SIG-M5 treated with dmso at 0.1 percent for 504 hours (cell line): ENCODE results near the gene SSH2.

Experiments
- DNase-seq: peaks from one replicate; lab custom pipeline; 2025; ENCODE audit not compliant: unreplicated experiment; lab: John Stamatoyannopoulos, UW

SSH2 gene

DNA sequence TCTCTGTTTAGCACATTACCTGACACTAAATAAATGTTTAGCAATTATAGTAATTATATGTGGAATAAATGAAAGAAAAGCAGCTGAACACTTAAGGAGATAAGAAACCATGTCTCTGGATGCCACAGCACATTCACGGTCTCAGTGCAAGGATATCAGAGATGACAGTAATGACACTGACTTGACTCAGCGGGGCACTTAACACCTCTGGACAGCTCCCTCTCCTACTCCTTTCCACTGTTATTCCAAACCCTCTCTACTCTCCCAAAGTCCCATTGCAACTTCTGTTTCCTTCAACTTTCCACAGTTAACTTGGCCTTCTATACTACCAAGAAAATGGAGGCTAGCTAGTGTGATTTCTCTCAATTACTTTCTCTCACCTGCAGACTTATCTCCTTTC lies 214.3 kb downstream of the SSH2 start:
- DNase-seq = no peak

DNA sequence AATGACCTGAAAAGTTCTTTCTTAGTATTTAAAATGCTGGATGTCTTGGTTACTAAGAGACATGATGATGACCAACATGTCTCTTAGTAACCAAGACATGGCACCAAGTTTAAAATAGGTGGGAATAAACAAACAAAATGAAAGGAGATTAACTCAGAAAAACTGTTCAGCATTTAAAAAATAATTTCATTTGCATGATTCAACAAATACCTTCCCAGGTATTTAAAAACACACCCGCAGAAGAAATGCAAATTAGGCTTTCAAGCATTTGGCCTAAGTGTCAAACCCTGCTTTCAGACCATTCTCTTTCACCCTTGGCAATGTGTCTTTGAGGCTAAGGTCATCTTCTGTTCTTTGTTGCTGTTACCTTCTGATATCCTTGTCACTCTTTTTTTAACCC lies 215.9 kb downstream of the SSH2 start:
- DNase-seq = no peak

DNA sequence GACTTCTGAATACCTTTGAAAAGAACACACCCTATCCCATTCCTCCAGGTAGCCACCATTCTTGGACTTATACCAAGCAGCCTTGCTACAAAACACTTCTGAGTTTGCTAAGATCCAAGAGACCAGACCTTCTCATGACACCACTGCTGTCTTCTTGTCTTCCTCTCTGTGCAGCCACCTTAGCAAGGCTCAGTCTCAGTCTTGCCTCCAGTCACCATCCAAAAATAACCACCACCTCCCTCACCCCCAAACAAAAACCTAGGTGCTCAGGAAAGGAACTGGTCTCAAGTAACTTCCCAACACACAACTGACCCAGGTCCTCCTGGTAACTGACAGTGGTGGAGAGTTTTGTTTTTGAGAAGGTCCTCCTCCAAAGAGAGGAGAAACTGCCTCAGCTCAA lies 216.4 kb downstream of the SSH2 start:
- DNase-seq = no peak

DNA sequence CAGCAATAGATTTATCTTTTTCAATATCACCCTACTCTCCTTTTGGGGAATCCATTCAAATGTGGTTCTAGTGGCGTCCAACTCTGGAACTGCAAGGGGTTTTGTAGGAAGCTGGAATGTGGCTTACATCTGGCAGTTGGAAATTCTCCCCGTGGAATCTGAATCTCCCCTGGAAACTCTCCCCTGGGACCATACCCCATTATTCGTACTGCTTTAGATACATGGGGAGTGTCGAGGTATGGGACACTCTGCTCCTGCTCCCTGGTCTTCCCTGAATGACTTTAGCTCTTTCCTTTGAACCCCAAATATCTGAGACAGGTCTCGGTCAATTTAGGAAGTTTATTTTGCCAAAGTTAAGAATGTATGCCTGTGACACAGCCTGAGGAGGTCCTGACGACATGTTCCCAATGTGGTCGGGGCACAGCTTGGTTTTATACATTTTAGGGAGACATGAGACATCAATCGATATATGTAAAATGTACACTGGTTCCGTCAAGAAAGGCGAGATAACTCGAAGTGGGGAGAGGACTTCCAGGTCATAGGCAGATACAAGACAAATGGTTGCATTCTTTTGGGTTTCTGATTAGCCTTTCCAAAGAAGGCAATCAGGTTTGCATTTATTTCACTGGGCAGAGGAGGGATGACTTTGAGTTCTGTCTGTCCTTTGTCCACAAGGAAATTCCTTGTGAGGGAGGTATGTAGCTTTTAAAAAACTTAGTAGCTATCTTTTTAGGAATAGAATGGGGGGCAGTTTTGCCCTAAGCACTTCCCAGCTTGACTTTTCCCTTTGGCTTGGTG lies 218.2 kb downstream of the SSH2 start:
- no peak for DNase-seq

DNA sequence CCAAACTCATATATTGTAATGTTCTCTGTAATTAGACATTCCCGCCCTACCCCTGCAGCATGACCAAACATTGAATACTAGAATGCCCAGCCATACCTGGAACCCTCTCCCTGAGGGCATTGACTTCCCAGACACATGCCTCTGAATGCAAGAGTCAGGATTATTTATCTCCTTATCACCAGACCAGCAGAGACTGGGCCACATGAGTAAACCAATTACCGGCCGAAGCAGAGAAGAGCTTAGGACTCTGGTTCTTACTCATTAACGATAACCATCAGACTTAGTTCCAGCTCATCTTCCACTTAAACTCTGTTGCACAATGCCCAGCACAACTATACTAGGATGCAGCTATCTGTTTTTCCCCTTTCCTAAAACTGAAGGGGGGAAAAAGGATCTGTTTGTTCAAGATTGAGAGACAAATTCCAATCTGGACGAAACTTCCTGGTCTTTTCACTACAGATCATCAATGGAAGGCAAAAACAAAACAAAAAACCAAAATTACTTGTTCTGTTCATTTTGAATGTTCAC lies 219.1 kb downstream of the SSH2 start:
- DNase-seq = peak; percentile 40

DNA sequence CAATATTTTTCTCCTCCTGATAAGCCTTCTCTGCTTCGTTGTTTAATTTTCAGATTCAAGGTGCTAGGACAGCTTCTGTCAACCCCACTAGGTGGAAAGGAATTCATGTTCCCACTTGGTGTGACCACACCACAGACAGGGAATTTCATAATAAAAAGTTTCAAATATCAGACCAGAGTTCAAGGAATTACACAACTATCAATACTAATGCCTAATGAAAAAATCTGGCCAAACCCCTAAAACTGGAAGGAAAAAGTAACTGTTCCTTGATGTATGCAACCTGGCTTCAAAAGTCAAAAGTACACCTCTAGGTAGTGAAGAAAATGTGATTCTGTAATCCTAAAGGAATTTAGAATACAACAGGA lies 219.5 kb downstream of the SSH2 start:
- DNase-seq = no peak

DNA sequence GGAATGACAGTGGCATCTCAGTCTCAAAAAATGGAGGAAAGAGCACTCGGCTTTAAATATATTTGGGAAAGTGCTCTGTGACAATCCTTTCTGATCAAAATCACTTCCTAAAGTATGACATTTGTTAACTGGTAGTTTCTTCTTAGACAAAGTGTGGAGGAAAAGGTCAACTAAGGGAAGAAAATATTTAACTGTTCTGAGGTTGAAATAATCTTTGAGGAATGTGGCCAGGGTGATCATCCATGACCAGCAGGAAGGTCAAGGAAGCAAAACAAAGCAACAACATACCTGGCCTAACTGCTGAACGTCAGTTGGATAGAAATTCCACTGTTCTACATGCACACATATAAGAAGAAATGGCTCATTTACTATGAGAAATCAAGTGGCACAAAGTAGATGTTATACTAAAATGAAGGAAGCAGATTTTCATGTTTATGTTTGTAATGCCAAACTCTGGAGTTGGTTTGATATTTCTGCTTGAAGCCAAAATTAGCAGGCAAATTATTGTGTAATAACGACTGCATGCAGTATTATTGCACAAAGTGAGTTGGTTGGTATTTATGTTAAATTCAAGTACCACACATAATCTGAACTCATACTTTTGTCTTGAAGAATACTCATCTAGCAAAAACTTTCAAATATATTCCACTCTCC lies 220.0 kb downstream of the SSH2 start:
- DNase-seq = peak; percentile 74

DNA sequence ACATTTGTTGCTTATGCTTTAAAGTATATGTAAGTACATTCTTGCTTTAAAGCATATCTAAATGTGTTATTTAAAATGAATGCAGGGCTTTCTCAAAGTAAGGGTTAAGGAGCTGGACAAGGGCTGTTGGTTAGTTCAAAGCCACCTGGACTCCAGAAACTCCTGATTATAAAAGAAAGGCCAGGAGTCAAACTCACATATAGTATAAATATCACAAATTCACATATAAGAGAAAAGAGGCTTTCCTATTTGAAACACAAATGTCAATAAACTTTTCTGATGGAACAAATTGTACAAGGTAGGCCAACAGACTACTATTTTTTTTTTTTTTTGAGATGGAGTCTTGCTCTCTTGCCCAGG lies 222.8 kb downstream of the SSH2 start:
- no peak for DNase-seq

DNA sequence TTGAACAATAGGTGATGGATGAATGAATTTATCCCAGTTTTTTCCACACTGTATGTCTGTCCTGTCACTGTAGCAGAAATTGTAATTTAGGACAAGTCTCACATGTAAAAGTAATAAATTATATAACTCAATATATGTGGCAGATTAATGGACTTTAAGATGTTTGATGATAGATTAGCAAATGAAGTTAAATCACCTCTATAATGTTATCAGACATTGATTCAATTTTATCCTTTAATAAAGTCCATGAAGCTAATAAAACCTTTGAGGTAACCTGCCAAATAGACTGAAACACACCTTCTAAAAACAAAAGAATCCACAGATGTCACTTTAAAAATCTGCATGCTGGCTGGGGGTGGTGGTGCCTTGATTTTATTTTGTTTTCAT lies 224.0 kb downstream of the SSH2 start:
- DNase-seq = no peak

DNA sequence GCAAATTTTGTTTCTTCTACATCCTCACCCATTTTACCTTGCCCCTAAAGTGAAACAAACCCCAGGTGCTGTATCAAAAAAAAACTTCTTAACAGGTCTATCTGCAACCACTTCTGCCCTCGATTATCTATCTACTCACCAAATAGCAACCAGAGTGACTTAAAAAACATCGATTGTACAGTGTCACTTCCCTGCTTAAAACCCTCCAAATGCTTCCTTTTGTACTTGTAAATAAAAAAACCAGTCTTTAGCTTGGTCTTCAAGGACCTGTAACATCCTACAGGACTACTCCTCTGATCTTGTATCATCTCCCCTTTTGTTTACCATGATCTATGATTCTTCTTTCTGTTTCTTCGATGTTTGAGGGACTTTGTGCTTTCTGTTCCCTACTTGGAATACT lies 224.6 kb downstream of the SSH2 start:
- no peak for DNase-seq

DNA sequence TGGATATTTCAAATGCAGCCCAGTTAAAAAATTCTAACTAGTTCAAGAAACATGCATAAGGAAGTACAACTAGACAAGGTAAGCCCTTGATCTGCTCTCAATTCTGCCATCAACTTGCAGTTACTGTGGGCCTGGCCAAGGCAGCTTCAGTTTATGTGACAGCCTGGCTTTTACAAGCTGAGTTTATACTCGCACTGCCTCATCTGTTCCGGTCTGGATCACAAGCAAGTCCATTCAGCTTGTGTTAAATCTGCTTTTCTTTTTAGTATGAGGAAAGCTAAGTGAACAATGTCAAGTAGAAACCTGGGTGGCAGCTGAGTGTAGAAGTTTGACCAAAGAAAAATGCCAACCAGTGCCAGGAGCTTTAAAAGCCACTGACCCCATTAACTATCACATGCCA lies 230.7 kb downstream of the SSH2 start:
- DNase-seq = no peak

DNA sequence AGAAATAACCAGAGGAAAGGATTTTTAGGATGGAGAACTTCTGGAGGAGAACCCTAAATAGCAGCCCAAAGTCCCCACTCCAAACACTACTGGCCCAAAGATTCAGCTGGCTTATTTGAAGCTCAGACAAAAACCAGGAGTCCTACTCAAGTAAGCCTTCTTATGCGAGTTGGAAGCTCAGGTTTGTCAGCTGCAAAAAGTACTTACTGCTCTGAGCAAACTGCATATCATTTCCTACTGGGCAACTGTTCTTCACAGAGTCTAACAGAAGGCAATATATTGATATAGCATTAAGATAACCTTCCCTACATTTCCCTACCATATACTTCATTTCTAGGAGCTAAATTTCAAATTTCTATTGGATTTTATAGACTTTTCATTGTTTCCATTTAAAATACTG lies 231.2 kb downstream of the SSH2 start:
- no peak for DNase-seq

DNA sequence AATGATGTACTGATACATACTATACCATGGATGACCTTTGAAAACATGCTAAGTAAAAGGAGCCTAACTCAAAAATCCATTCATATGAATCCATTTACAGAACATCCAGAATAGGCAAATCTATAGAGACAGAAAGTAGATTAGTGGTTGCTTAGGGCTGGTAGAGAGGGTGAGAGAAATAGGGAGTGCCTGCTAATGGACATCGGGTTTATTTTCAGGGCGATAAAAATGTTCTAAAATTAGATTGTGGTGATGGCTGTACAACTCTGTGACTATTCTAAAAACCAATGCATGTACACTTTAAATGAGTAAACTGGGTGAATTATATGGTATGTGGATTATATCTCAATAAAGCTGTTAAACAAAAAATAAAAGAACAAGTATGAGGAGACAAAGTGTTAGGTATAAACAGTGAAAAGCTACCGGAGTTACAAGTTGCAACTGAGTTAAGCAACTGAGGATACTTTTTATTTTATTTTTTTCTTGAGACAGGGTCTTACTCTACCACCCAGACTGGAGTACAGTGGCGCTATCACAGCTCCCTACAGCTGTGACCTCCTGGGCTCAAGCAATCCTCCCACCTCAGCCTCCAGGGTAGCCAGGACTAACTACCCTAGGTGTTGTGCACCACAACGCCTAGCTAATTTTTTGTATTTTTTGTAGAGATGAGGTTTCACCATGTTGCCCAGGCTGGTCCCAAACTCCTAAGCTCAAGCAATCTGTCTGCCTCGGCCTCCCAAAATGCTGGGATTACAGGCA lies 231.8 kb downstream of the SSH2 start:
- no peak for DNase-seq

DNA sequence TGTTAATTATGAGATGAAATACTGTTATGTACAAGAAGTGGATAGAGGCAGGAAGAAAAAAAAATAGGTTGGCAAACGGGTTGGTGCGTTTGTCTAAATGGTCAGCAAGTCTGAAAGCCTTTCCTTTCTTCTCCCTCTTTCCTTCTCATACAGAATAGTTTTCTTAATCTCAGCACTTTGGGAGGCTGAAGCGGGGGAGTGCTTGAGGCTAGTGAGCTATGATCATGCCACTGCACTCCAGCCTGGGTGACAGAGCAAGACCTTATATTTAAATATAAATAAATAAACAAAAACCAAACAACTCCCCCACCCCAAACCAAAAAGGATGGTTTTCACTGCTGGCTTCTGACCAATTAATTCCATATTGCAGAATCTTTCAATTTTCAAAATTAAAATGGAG lies 232.7 kb downstream of the SSH2 start:
- no peak for DNase-seq

DNA sequence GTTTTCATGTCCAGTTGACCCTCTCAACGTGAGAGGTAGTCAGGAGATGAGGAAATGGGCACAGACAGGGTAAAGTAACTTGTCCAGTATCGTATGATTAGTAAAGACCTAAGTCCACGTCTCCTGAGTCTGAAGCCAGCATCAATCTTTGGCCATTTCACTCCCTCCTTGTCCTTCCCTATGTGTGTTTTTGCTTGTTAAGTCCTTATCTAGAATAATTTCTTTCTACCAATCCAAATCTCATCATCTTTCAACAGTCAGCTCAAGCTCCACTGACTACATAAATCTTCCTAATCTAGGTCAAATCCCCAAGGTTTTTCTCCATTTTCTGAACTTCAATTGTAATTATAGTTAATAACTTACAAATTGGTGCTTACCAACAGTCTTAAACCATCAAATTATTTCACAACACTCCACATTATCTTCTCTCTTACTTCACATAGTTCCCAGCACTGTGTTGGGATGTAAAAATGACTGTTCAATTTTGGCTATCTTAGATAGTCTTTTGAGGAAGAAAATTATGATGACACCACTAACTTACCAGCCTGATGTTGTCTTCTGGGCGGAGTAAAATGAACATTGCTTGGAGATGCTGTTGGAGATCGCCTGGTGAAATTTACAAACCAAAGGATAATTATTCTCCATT lies 235.0 kb downstream of the SSH2 start:
- no peak for DNase-seq

DNA sequence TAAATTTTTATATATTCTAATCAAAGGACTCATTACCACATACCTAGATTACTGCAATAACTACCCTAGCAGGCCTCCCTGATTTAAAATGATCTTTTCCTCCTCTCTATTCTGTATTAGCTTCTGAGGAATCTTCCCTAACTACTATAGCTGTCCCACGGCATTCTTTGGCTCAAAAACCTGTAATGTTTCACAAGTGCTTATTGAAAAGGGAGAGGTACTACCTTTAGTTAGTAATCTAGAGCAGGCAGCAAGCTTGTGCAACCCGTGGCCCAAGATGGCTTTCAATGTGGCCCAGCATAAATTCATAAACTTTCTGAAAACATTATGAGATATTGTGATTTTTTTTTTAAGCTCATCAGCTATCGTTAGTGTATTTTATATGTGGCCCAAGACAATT lies 236.3 kb downstream of the SSH2 start:
- no peak for DNase-seq

DNA sequence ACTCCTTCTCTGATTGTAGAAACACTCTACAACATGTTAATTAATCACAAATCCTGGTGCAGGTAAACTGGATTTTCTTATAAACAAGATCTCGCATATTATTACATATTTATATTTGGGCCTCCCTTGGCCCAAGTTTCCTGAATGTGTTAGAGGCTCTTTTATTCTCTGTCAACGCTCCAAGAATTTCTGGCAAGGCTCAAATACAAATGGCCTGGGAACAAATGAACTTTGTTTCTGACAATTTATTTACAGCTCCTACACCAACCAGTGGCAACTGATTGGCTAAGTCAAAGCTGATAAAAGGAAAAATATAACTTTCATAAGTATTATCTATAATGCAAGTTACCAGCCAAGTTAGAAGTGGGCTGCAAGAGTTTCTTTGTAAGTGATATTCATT lies 242.4 kb downstream of the SSH2 start:
- DNase-seq = no peak

DNA sequence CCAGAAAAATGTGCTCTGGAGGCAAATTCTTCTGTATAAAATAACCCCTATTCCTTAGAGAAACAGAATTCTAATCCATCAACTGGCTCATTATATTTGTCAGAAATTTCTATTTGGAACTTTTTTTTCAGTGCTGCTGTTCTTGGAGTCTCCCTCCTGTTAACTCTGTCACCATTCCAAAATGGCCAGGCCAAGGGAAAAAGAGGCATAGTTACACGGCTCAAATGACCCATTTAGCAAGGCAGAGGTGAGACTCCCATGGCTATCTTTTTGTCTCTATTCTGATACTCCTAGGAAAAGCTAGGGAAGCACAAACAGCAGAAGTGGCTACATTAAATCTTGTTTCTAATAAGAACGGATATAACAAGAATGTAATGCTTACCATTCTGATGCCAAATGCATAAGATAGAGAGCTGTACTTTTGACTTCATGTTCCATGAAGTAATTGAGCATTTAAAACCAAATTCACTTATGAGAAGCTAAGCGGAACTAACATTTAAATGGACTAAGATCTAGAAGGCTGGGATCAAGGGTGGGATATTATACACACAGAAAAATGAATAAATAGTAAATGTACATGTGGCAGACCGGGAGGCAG lies 242.9 kb downstream of the SSH2 start:
- no peak for DNase-seq

DNA sequence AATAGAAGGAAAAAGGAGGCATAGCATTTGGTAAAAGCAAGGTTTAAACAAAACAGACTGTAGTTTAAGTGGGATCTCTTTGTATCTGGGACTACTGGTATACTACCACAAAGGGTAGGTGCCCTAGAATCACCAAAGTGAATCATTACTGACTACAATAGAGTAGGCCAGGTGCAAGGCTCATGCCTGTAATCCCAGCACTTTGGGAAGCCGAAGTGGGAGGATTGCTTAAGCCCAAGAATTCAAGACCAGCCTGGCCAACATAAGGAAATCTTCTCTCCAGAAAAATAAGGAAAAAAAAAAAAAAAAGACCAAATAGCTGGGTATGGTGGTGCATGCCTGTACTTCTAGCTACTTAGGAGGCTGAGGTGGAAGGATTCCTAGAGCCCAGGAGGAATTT lies 246.5 kb downstream of the SSH2 start:
- no peak for DNase-seq

DNA sequence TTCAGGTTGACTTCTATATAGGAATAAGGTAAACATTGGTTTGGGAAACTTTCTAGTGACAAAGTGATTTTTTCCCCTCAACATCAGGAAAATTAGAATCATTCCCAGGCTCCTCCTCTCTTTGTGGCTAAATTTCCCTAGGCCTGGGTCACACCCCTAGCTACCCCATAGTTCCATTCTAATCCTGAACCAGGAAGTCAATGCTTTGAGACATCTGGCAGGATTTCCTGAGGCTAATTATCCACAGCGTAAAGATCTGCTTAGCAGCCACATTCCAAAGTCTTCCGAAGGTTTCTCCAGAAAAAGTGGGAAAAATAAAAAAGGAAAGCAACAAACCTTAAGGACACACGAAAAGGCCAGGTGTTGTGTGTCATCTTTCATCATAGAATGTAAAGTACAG lies 247.0 kb downstream of the SSH2 start:
- DNase-seq = no peak

DNA sequence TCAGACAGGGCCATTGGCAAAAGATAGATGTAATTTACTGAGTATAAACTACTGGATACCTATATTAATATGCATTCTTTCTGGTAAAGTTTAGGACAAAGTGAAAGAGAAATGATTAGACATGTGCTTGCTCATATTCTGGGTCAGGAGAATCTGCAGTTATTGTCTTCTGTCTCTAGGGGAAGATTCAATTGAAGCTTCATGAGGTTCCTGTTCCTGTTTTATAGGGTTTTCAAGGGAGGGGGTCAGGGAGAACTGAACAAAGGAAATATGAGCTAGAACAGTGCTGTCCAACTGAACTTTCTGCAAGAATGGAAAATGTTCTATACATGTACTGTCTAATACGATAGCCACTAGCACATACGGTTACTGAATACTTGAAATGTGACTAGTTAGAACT lies 248.0 kb downstream of the SSH2 start:
- DNase-seq = peak; percentile 94
